Muscle layer of colon (tissue), 2 donors: ENCODE data around the gene FOXD2.

ENCODE experiments used
- H3K27ac ChIP-seq: one replicate; pipeline ENCODE4 v1.7.0; 2013; ENCODE audit warnings: low read depth, mild to moderate bottlenecking, low read length, moderate library complexity
- H3K27me3 ChIP-seq, 2 donors: one replicate each; pipeline ENCODE4 v1.7.0; 2013; ENCODE audit warnings: low read length in 2 of 2, mild to moderate bottlenecking in 2 of 2; ENCODE audit not compliant: insufficient read depth in 2 of 2, control insufficient read depth in 1 of 2
- H3K36me3 ChIP-seq: one replicate; pipeline ENCODE4 v1.7.0; 2013; ENCODE audit warnings: mild to moderate bottlenecking, low read length; ENCODE audit not compliant: insufficient read depth
- H3K4me1 ChIP-seq: one replicate; pipeline ENCODE4 v1.7.0; 2013; ENCODE audit warnings: mild to moderate bottlenecking, low read length; ENCODE audit not compliant: insufficient read depth
- H3K4me3 ChIP-seq, 2 donors: one replicate each; pipeline ENCODE4 v1.7.0; 2013; ENCODE audit warnings: low read length in 2 of 2, low read depth in 1 of 2, mild to moderate bottlenecking in 1 of 2, moderate library complexity in 1 of 2
- H3K9ac ChIP-seq: one replicate; pipeline ENCODE4 v1.7.0; 2013; ENCODE audit warnings: low read length
- H3K9me3 ChIP-seq: one replicate; pipeline ENCODE4 v1.7.0; 2013; ENCODE audit warnings: mild to moderate bottlenecking, low read length
- donor health status: abdominal sarcoma.
- donor health status: Adenocarcinoma of cecum.

Gene FOXD2

DNA sequence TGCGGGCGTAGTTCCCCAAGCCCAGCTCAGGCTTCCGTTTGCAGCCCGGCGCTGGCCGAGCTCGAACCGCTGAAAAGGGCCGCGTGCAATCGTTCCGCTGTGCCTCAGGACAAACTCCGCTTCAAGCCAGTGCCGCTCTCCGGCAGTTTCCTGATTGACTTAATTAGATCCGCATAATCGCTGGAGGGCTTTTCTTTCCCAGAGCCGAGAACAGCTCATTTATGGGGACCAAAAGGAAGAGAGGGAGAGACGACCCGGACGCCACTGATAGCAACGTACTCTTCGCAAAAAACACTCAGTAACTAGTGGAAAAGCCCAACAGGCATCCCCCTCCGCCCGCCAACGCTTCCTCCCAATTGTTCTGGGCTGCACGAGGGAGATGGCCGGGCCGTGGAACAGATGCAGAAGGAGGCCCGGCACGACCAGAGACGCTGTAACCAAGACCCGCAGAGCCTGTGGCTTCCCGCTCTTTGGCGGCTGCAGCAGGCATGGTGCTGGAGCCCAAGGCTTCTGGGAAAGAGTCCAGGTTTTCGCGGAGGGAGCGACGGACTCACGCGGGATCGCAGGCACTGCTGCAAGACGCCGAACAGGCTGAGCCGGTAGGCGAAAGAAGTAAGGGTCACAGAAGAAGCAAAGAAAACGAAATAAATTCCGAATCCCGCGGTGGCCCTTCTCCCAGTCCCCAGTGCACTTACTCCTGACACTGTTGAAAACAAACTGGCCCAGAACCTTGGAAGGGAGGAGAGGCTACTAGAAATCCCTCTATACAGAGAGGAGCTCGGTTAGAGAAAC, 3.6 kb upstream of the FOXD2 start:
- Histone ChIP-seq H3K36me3 (no peaks in the 10 kb centered on the region), H3K4me3 (peak overlapping the region in 1 of 2 donors; percentile 44), H3K27me3 (peaks cover 58 to 94% of the 10 kb centered on the region in 2 donors), H3K9ac (no peak overlapping the region), H3K4me1 (peaks cover 40% of the 10 kb centered on the region), H3K9me3 (no peaks in the 10 kb centered on the region), H3K27ac (no peak overlapping the region)

DNA sequence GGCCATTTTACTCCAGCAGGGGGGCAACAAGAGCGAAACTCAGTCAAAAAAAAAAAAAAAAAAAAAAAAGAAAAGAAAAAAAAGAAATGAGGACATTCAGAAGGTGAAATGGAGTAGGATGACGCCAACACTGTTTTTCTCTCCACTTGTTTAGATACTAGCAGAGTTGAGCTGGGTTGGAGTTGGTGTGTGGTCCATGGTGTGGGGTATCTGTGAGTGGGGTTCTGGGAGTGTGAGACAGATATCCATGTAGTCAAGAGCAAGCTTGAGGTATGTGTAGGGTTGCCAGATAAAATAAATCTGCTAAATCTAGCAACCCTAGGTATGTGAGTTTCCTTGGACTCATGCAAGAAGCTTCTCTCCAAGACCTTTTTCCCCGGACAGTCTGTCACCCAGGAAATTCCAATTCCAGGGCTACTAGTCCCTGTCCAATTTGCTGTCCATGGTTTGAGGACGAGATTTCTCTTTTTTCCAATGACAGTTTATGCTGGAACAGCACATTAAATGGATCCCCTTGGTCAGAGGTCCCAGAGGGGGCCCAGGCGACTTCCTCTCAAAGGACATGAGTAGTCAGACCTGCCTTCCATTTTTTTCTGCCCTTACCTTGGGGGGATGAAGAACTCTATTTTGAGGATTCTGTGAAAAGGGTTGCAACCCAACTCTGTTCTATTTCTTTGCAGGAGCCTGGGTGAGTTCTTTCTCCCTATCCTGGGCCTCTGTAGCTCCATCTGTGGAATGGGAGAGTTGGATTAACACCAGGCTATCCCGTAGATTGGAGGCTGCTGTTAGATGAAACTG, 2.1 kb upstream of the FOXD2 start:
- Histone ChIP-seq H3K27me3 (peaks cover 65 to 96% of the 10 kb centered on the region in 2 donors), H3K4me1 (peaks cover 40% of the 10 kb centered on the region), H3K27ac (no peak overlapping the region)

DNA sequence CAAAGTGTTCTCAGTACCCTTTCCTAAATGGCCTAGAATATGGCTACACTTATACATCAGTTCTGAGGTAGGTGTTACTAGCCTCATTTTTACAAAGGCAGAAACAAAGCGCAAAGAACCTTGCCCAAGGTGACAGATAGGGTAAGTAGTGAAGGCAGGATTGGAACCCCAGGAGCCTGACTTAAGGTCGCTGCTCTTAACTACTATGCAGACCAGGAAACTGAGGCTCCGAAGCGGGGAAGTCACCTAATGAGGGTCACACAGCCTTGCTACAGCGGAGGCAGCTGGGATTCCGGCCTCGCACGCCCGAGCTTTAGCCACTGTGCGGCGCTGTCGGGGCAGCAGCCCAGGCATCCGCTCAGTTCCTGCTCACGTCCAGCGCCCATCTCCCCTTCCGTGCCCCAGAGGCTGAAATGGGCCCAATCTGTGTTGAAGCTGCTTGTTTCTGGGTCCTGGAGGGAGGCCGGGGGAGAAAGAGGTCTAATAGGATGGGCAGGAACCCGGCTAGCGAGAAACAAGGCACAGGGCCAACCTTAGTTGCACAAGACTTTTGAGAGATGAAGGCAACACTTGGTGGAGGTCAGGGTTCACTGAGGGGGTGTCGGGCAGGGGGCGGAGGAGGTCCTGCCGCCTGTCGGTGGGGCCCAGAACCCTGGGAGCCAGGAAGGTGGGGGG, 1.4 kb upstream of the FOXD2 start:
- Histone ChIP-seq H3K4me3 (peak overlapping the region; percentile 47 to 58), H3K9ac (no peak overlapping the region), H3K9me3 (no peaks in the 10 kb centered on the region), H3K27me3 (peaks cover 60 to 96% of the 10 kb centered on the region in 2 donors), H3K27ac (no peak overlapping the region), H3K4me1 (peaks cover 40% of the 10 kb centered on the region), H3K36me3 (no peaks in the 10 kb centered on the region)

More for the DNA sequence above, 2.1 kb upstream of the FOXD2 start:
- H3K9me3 ChIP-seq, result no peaks in the 10 kb centered on the region
- no peak overlapping the region for H3K9ac ChIP-seq
- H3K4me3 ChIP-seq, result peak overlapping the region; percentile 4 to 47
- H3K36me3 ChIP-seq, result no peaks in the 10 kb centered on the region

DNA sequence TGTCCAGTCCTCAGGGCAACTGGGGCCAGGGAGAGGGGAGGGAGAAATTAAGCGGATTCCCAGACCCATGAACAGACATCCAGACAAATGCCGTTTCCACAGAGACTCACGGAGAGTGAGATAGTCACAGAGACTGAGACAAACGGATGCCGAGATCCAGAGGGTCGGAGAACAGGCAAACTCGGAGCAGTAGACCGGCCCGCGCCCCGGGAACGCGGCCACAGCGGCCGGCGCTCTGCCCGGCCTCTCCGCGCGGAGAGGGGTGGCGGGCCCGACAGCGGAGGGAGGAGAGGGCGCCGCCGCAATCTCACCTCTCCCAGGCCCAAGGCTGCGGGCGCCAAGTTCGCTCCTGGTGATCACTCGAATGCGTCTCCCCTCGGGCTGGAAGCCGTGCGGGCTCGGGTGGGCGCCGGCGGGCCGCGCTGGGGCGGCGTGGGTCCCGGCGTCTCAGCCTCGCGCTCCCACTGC, 831 bp upstream of the FOXD2 start:
- H3K27ac ChIP-seq, result no peak overlapping the region
- no peak overlapping the region for H3K9ac ChIP-seq

DNA sequence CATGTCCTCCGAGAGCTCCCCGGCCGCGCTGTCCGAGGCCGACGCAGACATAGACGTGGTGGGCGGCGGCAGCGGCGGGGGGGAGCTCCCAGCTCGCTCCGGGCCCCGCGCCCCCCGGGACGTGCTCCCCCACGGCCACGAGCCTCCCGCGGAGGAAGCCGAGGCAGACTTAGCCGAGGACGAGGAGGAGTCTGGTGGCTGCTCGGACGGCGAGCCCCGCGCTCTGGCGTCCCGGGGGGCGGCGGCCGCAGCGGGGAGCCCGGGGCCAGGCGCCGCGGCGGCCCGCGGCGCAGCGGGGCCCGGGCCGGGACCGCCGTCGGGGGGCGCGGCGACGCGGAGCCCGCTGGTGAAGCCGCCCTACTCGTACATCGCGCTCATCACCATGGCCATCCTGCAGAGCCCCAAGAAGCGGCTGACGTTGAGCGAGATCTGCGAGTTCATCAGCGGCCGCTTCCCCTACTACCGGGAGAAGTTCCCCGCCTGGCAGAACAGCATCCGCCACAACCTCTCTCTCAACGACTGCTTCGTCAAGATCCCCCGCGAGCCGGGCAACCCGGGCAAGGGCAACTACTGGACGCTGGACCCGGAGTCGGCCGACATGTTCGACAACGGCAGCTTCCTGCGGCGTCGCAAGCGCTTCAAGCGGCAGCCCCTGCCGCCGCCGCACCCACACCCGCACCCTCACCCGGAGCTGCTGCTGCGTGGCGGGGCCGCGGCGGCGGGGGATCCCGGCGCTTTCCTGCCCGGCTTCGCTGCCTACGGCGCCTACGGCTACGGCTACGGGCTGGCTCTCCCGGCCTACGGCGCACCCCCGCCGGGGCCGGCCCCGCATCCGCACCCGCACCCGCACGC, 547 bp downstream of the FOXD2 start:
- H3K9ac ChIP-seq, result no peak overlapping the region
- H3K36me3 ChIP-seq, result no peaks in the 10 kb centered on the region
- H3K27ac ChIP-seq, result no peak overlapping the region
- no peaks in the 10 kb centered on the region for H3K9me3 ChIP-seq
- peaks cover 60 to 96% of the 10 kb centered on the region in 2 donors for H3K27me3 ChIP-seq
- peaks cover 28% of the 10 kb centered on the region for H3K4me1 ChIP-seq
- peak overlapping the region in 1 of 2 donors; percentile 58 for H3K4me3 ChIP-seq

More for the DNA sequence above, 831 bp upstream of the FOXD2 start:
- no peaks in the 10 kb centered on the region for H3K36me3 ChIP-seq
- H3K4me1 ChIP-seq, result peaks cover 40% of the 10 kb centered on the region
- H3K27me3 ChIP-seq, result peaks cover 60 to 96% of the 10 kb centered on the region in 2 donors
- peak overlapping the region; percentile 47 to 58 for H3K4me3 ChIP-seq
- no peaks in the 10 kb centered on the region for H3K9me3 ChIP-seq

DNA sequence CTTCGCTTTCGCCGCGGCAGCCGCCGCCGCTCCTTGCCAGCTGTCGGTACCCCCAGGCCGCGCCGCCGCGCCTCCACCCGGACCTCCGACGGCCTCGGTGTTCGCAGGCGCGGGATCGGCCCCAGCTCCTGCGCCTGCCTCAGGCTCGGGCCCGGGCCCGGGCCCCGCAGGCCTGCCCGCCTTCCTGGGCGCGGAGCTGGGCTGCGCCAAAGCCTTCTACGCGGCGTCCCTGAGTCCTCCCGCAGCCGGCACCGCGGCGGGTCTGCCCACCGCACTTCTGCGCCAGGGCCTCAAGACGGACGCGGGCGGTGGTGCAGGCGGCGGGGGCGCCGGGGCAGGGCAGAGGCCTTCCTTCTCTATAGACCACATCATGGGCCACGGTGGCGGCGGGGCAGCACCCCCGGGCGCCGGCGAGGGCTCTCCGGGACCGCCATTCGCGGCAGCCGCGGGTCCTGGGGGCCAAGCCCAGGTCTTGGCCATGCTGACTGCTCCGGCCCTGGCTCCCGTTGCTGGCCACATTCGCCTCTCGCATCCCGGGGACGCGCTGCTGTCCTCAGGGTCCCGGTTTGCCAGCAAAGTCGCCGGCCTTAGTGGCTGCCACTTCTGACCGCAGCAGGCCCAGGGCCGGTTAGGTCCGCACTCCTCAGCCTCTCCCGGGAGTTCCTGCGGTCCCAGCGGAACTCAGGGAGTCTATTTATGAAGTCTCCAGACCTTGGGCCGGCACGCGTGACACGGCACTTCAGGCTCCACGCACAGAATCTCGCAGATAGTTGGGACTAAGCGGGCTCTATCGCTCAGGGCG, 1.4 kb downstream of the FOXD2 start:
- H3K4me3 ChIP-seq, result no peak overlapping the region

DNA sequence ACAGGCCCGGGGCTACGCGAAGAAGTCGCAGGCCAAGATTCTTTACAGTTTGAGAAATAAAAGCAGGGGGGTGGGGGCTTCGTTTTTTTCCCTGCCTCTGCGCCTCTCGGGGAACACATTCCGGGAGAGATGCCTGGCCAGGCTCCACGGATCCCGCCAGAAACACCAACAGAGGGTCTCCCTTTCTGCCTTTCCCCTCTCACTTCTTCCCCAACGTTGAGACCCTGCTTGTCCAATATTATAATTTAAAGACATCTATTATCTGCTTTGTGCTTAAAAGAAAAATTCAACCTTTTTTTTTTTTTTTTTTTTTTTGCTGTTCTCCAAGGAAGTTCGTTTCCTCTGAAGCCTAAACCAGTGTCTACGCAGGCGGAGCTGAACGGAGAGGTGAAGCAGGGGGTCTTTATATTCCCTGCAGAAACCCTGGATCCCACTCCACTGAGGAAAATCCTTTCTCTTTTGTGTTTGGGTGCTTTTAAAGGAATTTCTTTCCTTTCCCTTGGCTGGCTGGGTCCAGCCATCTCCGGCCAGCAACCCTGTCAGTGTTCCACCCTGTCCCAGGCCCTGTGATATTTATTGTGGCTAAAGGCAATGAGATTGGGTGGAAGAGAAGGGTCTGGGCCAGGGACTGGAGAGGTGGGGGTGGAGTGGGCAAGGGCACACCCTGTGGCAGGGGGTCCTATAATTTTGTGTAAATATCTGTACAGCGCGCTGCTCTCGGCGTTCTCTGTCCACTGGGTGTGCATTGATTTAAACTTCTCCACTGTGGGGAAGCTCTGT, 2.2 kb downstream of the FOXD2 start:
- Histone ChIP-seq H3K4me3 (no peak overlapping the region), H3K27ac (no peak overlapping the region), H3K9ac (no peak overlapping the region), H3K27me3 (peaks cover 64 to 96% of the 10 kb centered on the region in 2 donors), H3K36me3 (no peaks in the 10 kb centered on the region), H3K4me1 (peaks cover 21% of the 10 kb centered on the region), H3K9me3 (no peaks in the 10 kb centered on the region)

More for the DNA sequence above, 1.4 kb downstream of the FOXD2 start:
- Histone ChIP-seq H3K9ac (no peak overlapping the region), H3K36me3 (no peaks in the 10 kb centered on the region), H3K27ac (no peak overlapping the region), H3K4me1 (peaks cover 22% of the 10 kb centered on the region), H3K27me3 (peaks cover 62 to 96% of the 10 kb centered on the region in 2 donors), H3K9me3 (no peaks in the 10 kb centered on the region)

DNA sequence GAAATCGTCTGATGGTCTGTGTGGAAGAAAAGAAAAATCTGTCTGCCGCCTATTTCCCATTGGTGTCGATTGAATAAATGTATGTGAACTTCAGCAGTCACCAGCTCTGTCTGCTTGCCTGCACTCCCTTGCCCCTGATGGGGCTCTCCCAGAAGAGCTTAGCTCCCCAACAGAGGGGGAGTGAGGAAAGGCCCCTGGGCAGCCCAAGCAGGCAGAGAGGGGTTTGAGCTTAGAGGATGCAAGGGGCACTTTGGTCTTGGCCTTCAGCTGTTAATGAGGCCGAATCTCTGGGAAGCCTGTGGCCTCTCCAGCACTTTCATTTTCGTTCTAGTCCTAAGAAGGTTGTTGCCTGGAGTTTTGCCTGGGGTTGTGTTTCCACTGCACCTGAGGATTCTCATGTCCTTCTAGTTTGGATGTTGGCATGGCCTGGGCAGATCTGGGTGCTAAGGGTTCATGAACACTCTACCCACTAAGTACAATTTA, 2.8 kb downstream of the FOXD2 start:
- H3K4me3 ChIP-seq, result no peak overlapping the region
- H3K9me3 ChIP-seq, result no peaks in the 10 kb centered on the region
- H3K27ac ChIP-seq, result no peak overlapping the region
- no peak overlapping the region for H3K9ac ChIP-seq
- peaks cover 21% of the 10 kb centered on the region for H3K4me1 ChIP-seq
- peaks cover 66 to 96% of the 10 kb centered on the region in 2 donors for H3K27me3 ChIP-seq
- no peaks in the 10 kb centered on the region for H3K36me3 ChIP-seq

DNA sequence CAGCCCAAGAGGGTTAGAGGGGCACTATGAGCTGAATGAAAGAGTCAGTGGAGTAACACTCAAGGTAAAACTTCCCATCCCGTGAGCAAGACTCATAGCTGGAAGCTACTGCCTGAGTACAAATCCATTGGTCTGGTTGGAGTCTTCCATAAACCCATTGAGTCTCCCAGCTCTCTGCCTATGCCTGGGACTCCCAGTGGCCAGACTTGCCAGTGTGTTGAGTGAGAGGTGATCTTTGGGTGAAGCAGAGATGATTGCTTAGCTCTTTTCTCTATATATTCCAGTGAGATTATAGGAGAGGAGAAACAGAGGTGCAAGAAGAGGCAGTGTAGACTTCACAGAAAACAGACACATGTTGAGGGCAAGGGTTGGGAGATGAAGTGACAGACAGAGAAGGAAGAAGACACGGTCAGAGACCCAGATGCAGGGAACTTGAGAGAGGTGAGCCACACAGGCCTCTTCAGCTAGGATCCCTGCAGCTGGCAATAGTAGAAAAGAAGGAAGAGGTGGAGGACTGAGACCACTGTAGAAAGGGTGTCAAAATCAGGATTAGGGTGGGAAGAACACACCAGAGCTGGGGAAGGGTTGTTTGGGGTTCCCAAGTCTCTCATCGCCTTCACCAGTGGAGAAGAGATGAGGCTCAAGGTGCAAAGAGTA, 3.7 kb downstream of the FOXD2 start:
- Histone ChIP-seq H3K9me3 (no peaks in the 10 kb centered on the region), H3K36me3 (no peaks in the 10 kb centered on the region), H3K4me3 (no peak overlapping the region), H3K27me3 (peaks cover 66 to 96% of the 10 kb centered on the region in 2 donors), H3K9ac (no peak overlapping the region), H3K4me1 (peaks cover 14% of the 10 kb centered on the region), H3K27ac (no peak overlapping the region)
